WTC11 (cell line): Measurements from ENCODE around the gene ATP10D. TPM values are rescaled to one million over a fixed set of nuclear protein-coding genes. Genes with fewer than 3 reads are reported as not detected.

Source experiments
- ATAC-seq: fragments of 200-7000 bp; cut with Tn5 transposase; 2 replicates; pipeline ENCODE4 v1.10.0; 2021; ENCODE audit warnings: mild to moderate bottlenecking, moderate library complexity
- CTCF ChIA-PET: fragments of 300-600 bp; sonication (Branson Sonifier 250); formaldehyde crosslinking; loops from one replicate; lab custom pipeline; 2021; ENCODE audit warnings: antibody characterized with exemption; lab: Charles Lee
- POLR2A ChIA-PET: fragments of 350-600 bp; sonication (Branson Sonifier 250); formaldehyde crosslinking; loops from one replicate; lab custom pipeline; 2021; ENCODE audit warnings: antibody characterized with exemption; lab: Charles Lee
- DNase-seq: peaks from one replicate; pipeline ENCODE4 v3.0.0; 2021; ENCODE audit warnings: low spot score
- H3K27ac Mint-ChIP-seq: 2 replicates; pipeline ENCODE4 v1.8.0; 2021; ENCODE audit warnings: mixed read lengths
- H3K27me3 Mint-ChIP-seq: 2 replicates; pipeline ENCODE4 v1.8.0; 2021; ENCODE audit warnings: low read depth, mild to moderate bottlenecking, moderate library complexity, mixed read lengths
- H3K36me3 Mint-ChIP-seq: 2 replicates; pipeline ENCODE4 v1.8.0; 2021; ENCODE audit warnings: mixed read lengths
- H3K4me1 Mint-ChIP-seq: 2 replicates; pipeline ENCODE4 v1.8.0; 2022; ENCODE audit warnings: mixed read lengths
- H3K4me3 Mint-ChIP-seq: 2 replicates; pipeline ENCODE4 v1.8.0; 2021; ENCODE audit warnings: mild to moderate bottlenecking, moderate library complexity, mixed read lengths
- H3K9me3 Mint-ChIP-seq: 2 replicates; pipeline ENCODE4 v1.8.0; 2021; ENCODE audit warnings: mixed read lengths
- CREM ChIP-seq: sonication (generic); formaldehyde crosslinking; IDR thresholded peaks from 2 replicates; pipeline ENCODE4 v1.8.1; 2022; ENCODE audit warnings: mild to moderate bottlenecking, missing genetic modification reagents, moderate library complexity
- ESRRA ChIP-seq: sonication (generic); formaldehyde crosslinking; IDR thresholded peaks from 2 replicates; pipeline ENCODE4 v1.8.1; 2022; ENCODE audit warnings: mild to moderate bottlenecking, missing genetic modification reagents, borderline replicate concordance
- FOXP1 ChIP-seq: sonication (generic); formaldehyde crosslinking; IDR thresholded peaks from 2 replicates; pipeline ENCODE4 v1.8.0; 2022; ENCODE audit warnings: missing genetic modification reagents, mild to moderate bottlenecking, moderate library complexity, borderline replicate concordance
- HMGXB4 ChIP-seq: sonication (generic); formaldehyde crosslinking; IDR thresholded peaks from 2 replicates; pipeline ENCODE4 v1.8.1; 2023; ENCODE audit warnings: mild to moderate bottlenecking, moderate library complexity, missing genetic modification reagents
- MXD4 ChIP-seq: fragments of 250-450 bp; sonication (Bioruptor Pico); IDR thresholded peaks from 2 replicates; pipeline ENCODE4 v1.8.0; 2021; ENCODE audit warnings: mild to moderate bottlenecking, moderate library complexity, borderline replicate concordance
- OVOL2 ChIP-seq: fragments of 250-450 bp; sonication (Bioruptor Pico); IDR thresholded peaks from 2 replicates; pipeline ENCODE4 v1.9.0; 2021; ENCODE audit warnings: mild to moderate bottlenecking, borderline replicate concordance
- PRRX2 ChIP-seq: fragments of 250-450 bp; sonication (Bioruptor Pico); IDR thresholded peaks from 2 replicates; pipeline ENCODE4 v1.8.0; 2021; ENCODE audit warnings: mild to moderate bottlenecking
- RELA ChIP-seq: sonication (generic); formaldehyde crosslinking; IDR thresholded peaks from 2 replicates; pipeline ENCODE4 v1.8.1; 2022; ENCODE audit warnings: missing genetic modification reagents, mild to moderate bottlenecking, borderline replicate concordance
- RORB ChIP-seq: fragments of 250-450 bp; sonication (Bioruptor Pico); IDR thresholded peaks from 2 replicates; pipeline ENCODE4 v1.9.0; 2021; ENCODE audit warnings: mild to moderate bottlenecking
- TEAD1 ChIP-seq: sonication (generic); formaldehyde crosslinking; IDR thresholded peaks from 2 replicates; pipeline ENCODE4 v1.8.0; 2022; ENCODE audit warnings: mild to moderate bottlenecking, missing genetic modification reagents
- ZMAT4 ChIP-seq: fragments of 250-450 bp; sonication (Bioruptor Pico); IDR thresholded peaks from 2 replicates; pipeline ENCODE4 v1.9.0; 2021; ENCODE audit warnings: mild to moderate bottlenecking
- ZNF138 ChIP-seq: sonication (generic); formaldehyde crosslinking; conservative IDR thresholded peaks from 2 replicates; pipeline ENCODE4 v1.8.1; 2022; ENCODE audit warnings: mild to moderate bottlenecking, moderate library complexity, missing genetic modification reagents
- ZNF232 ChIP-seq: sonication (generic); formaldehyde crosslinking; IDR thresholded peaks from 2 replicates; pipeline ENCODE4 v1.8.0; 2022; ENCODE audit warnings: mild to moderate bottlenecking, missing genetic modification reagents
- ZNF671 ChIP-seq: fragments of 250-450 bp; sonication (Bioruptor Pico); IDR thresholded peaks from 2 replicates; pipeline ENCODE4 v1.8.0; 2021; ENCODE audit warnings: mild to moderate bottlenecking
- total RNA-seq: library from RNA; stranded (reverse); gene quantifications from 3 replicates; pipeline ENCODE4 v1.2.3, GENCODE V29; 2021
- TF ChIP-seq, protein P1 (sequence below): fragments of 250-450 bp; sonication (Bioruptor Pico); IDR thresholded peaks from 2 replicates; pipeline ENCODE4 v1.8.0; 2021; ENCODE audit warnings: mild to moderate bottlenecking
- TF ChIP-seq, protein P2 (sequence below): sonication (generic); formaldehyde crosslinking; IDR thresholded peaks from 2 replicates; pipeline ENCODE4 v1.8.1; 2022; ENCODE audit warnings: missing genetic modification reagents, borderline replicate concordance
- TF ChIP-seq, protein P3 (sequence below): sonication (generic); formaldehyde crosslinking; IDR thresholded peaks from 2 replicates; pipeline ENCODE4 v1.8.0; 2022; ENCODE audit warnings: mild to moderate bottlenecking, missing genetic modification reagents
- TF ChIP-seq, protein P4 (sequence below): sonication (generic); formaldehyde crosslinking; IDR thresholded peaks from 2 replicates; pipeline ENCODE4 v1.8.0; 2023; ENCODE audit warnings: missing genetic modification reagents, mild to moderate bottlenecking, borderline replicate concordance
- TF ChIP-seq, protein P5 (sequence below): sonication (generic); formaldehyde crosslinking; IDR thresholded peaks from 2 replicates; pipeline ENCODE4 v1.8.0; 2022; ENCODE audit warnings: mild to moderate bottlenecking, missing genetic modification reagents

ATP10D gene
- total RNA-seq, 1 experiment from 2014 or later, result 3.1 TPM

DNA sequence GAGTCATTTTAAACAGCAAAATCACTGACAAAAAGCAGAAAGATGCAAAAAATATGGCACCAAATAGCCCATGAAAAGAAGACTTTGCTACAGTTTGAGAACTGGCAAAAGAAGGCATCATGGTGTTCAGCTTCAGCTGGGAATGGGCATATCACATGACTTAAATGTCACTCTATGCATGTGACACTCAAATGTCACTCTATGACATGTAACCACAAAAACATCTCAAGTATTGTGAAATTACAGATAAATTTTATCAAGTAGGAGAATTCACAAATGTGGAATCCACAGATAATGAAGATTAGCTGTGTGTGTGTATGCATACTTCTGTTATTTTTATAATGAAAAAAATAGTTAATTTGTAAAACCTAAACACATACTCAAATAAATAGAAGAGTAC, 81.9 kb downstream of the ATP10D start (continued):
- TF ChIP-seq HMGXB4 (CRISPR knock-in tag) (no peak), ZNF138 (CRISPR knock-in tag) (no peak)
- TF ChIP-seq, protein P1, sequence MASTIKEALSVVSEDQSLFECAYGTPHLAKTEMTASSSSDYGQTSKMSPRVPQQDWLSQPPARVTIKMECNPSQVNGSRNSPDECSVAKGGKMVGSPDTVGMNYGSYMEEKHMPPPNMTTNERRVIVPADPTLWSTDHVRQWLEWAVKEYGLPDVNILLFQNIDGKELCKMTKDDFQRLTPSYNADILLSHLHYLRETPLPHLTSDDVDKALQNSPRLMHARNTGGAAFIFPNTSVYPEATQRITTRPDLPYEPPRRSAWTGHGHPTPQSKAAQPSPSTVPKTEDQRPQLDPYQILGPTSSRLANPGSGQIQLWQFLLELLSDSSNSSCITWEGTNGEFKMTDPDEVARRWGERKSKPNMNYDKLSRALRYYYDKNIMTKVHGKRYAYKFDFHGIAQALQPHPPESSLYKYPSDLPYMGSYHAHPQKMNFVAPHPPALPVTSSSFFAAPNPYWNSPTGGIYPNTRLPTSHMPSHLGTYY, result no peak
- TF ChIP-seq, all 79 proteins: peak for 0

- DNase-seq, result no peak
- Mint-ChIP-seq H3K27ac (no peak overlapping the region), H3K4me1 (no peaks in the 10 kb centered on the region), H3K4me3 (no peak overlapping the region), H3K9me3 (no peaks in the 10 kb centered on the region), H3K36me3 (no peaks in the 10 kb centered on the region), H3K27me3 (no peaks in the 10 kb centered on the region)
- no peak for TF ChIP-seq ZNF671 (CRISPR knock-in tag)
- no peak for TF ChIP-seq ESRRA (CRISPR knock-in tag)
- no peak for TF ChIP-seq PRRX2 (CRISPR knock-in tag)
- TF ChIP-seq, protein P2, sequence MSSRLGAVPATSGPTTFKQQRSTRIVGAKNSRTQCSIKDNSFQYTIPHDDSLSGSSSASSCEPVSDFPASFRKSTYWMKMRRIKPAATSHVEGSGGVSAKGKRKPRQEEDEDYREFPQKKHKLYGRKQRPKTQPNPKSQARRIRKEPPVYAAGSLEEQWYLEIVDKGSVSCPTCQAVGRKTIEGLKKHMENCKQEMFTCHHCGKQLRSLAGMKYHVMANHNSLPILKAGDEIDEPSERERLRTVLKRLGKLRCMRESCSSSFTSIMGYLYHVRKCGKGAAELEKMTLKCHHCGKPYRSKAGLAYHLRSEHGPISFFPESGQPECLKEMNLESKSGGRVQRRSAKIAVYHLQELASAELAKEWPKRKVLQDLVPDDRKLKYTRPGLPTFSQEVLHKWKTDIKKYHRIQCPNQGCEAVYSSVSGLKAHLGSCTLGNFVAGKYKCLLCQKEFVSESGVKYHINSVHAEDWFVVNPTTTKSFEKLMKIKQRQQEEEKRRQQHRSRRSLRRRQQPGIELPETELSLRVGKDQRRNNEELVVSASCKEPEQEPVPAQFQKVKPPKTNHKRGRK (CRISPR knock-in tag), result no peak
- TF ChIP-seq MXD4 (CRISPR knock-in tag), result no peak
- TF ChIP-seq CREM (CRISPR knock-in tag), result no peak
- TF ChIP-seq ZNF232 (CRISPR knock-in tag), result no peak
- no peak for TF ChIP-seq OVOL2 (CRISPR knock-in tag)
- TF ChIP-seq, protein P3, sequence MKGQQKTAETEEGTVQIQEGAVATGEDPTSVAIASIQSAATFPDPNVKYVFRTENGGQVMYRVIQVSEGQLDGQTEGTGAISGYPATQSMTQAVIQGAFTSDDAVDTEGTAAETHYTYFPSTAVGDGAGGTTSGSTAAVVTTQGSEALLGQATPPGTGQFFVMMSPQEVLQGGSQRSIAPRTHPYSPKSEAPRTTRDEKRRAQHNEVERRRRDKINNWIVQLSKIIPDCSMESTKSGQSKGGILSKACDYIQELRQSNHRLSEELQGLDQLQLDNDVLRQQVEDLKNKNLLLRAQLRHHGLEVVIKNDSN (CRISPR knock-in tag), result no peak
- TF ChIP-seq RORB (CRISPR knock-in tag), result no peak
- TF ChIP-seq, protein P4, sequence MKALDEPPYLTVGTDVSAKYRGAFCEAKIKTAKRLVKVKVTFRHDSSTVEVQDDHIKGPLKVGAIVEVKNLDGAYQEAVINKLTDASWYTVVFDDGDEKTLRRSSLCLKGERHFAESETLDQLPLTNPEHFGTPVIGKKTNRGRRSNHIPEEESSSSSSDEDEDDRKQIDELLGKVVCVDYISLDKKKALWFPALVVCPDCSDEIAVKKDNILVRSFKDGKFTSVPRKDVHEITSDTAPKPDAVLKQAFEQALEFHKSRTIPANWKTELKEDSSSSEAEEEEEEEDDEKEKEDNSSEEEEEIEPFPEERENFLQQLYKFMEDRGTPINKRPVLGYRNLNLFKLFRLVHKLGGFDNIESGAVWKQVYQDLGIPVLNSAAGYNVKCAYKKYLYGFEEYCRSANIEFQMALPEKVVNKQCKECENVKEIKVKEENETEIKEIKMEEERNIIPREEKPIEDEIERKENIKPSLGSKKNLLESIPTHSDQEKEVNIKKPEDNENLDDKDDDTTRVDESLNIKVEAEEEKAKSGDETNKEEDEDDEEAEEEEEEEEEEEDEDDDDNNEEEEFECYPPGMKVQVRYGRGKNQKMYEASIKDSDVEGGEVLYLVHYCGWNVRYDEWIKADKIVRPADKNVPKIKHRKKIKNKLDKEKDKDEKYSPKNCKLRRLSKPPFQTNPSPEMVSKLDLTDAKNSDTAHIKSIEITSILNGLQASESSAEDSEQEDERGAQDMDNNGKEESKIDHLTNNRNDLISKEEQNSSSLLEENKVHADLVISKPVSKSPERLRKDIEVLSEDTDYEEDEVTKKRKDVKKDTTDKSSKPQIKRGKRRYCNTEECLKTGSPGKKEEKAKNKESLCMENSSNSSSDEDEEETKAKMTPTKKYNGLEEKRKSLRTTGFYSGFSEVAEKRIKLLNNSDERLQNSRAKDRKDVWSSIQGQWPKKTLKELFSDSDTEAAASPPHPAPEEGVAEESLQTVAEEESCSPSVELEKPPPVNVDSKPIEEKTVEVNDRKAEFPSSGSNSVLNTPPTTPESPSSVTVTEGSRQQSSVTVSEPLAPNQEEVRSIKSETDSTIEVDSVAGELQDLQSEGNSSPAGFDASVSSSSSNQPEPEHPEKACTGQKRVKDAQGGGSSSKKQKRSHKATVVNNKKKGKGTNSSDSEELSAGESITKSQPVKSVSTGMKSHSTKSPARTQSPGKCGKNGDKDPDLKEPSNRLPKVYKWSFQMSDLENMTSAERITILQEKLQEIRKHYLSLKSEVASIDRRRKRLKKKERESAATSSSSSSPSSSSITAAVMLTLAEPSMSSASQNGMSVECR, result no peak
- TF ChIP-seq ZMAT4 (CRISPR knock-in tag), result no peak
- TF ChIP-seq TEAD1 (CRISPR knock-in tag), result no peak
- TF ChIP-seq RELA (CRISPR knock-in tag), result no peak
- TF ChIP-seq FOXP1 (CRISPR knock-in tag), result no peak
- TF ChIP-seq, protein P5, sequence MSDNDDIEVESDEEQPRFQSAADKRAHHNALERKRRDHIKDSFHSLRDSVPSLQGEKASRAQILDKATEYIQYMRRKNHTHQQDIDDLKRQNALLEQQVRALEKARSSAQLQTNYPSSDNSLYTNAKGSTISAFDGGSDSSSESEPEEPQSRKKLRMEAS, result no peak
- CTCF ChIA-PET, result no interaction called here
- ATAC-seq, result no peak
- POLR2A ChIA-PET, result no interaction called here
Observed at GRCh38 chr4:47567511-47567910, 82.4 kb downstream of the ATP10D start.
